Testis (tissue), 2 donors: ENCODE measurements around the gene SLC24A3.

Experiments
- CTCF ChIP-seq, 3 experiments: fragments of 450-650 bp in 2 of 3; fragments of 200-600 bp in 1 of 3; sonication (generic) in 1 of 3; IDR thresholded peaks; one replicate each; pipeline ENCODE4 v1.5.1; 2016 to 2019; ENCODE audit warnings: antibody characterized with exemption in 3 of 3, mild to moderate bottlenecking in 2 of 3, moderate library complexity in 1 of 3
- POLR2A ChIP-seq: fragments of 450-650 bp; IDR thresholded peaks from one replicate; pipeline ENCODE4 v1.6.1; 2017; ENCODE audit warnings: antibody characterized with exemption, mild to moderate bottlenecking, moderate library complexity

GRCh38 chr20:19465536-19465935, 253.1 kb downstream of the SLC24A3 start:
- TF ChIP-seq CTCF (IDR thresholded peaks at IDR 0.05) (no peak), POLR2A (no peak)
